ENCODE data around the gene ALB. TPM values are rescaled to one million over a fixed set of nuclear protein-coding genes. Genes with fewer than 3 reads are reported as not detected.

The ALB gene
- total RNA-seq, 1 experiment from 2014 or later = 23.4 TPM

DNA sequence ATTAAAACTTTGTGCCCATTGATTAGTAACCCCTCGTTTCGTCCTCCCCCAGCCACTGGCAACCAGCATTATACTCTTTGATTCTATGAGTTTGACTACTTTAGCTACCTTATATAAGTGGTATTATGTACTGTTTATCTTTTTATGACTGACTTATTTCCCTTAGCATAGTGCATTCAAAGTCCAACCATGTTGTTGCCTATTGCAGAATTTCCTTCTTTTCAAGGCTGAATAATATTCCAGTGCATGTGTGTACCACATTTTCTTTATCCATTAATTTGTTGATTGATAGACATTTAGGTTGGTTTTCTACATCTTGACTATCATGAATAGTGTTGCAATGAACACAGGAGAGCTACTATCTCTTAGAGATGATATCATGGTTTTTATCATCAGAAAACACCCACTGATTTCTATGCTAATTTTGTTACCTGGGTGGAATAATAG lies 3.2 kb downstream of the ALB start (continued):
- TF ChIP-seq, protein P1, sequence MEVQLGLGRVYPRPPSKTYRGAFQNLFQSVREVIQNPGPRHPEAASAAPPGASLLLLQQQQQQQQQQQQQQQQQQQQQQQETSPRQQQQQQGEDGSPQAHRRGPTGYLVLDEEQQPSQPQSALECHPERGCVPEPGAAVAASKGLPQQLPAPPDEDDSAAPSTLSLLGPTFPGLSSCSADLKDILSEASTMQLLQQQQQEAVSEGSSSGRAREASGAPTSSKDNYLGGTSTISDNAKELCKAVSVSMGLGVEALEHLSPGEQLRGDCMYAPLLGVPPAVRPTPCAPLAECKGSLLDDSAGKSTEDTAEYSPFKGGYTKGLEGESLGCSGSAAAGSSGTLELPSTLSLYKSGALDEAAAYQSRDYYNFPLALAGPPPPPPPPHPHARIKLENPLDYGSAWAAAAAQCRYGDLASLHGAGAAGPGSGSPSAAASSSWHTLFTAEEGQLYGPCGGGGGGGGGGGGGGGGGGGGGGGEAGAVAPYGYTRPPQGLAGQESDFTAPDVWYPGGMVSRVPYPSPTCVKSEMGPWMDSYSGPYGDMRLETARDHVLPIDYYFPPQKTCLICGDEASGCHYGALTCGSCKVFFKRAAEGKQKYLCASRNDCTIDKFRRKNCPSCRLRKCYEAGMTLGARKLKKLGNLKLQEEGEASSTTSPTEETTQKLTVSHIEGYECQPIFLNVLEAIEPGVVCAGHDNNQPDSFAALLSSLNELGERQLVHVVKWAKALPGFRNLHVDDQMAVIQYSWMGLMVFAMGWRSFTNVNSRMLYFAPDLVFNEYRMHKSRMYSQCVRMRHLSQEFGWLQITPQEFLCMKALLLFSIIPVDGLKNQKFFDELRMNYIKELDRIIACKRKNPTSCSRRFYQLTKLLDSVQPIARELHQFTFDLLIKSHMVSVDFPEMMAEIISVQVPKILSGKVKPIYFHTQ (CRISPR knock-in tag; IDR thresholded peaks at IDR 0.05) = no peak

DNA sequence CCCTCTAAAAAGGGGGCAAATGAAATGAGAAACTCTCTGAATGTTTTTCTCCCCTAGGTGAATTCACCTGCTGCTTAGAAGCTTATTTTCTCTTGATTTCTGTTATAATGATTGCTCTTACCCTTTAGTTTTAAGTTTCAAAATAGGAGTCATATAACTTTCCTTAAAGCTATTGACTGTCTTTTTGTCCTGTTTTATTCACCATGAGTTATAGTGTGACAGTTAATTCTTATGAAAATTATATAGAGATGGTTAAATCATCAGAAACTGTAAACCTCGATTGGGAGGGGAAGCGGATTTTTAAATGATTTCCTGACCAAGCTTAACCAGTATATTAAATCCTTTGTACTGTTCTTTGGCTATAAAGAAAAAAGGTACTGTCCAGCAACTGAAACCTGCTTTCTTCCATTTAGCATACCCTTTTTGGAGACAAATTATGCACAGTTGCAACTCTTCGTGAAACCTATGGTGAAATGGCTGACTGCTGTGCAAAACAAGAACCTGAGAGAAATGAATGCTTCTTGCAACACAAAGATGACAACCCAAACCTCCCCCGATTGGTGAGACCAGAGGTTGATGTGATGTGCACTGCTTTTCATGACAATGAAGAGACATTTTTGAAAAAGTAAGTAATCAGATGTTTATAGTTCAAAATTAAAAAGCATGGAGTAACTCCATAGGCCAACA lies 4.2 kb downstream of the ALB start:
- ChIA-PET CTCF (interaction anchor here (0.6 kb wide), 1 partner anchor 246 kb away, joined by 7 read pairs; no protein-coding TSS in a partner anchor), POLR2A (no interaction called here)
- TF ChIP-seq SMAD4 (CRISPR knock-in tag; IDR thresholded peaks at IDR 0.05) (no peak), CREM (CRISPR knock-in tag; IDR thresholded peaks at IDR 0.05) (no peak), JUN (CRISPR knock-in tag; IDR thresholded peaks at IDR 0.05) (no peak), RELA (CRISPR knock-in tag; IDR thresholded peaks at IDR 0.05; ENCODE audit: borderline replicate concordance) (no peak), CBFB (CRISPR knock-in tag; IDR thresholded peaks at IDR 0.05; ENCODE audit: low read depth) (no peak), GABPB1 (CRISPR knock-in tag; IDR thresholded peaks at IDR 0.05) (no peak)
- Mint-ChIP-seq H3K27me3 (ENCODE audit: low read depth) (no peaks in the 10 kb centered on the region), H3K4me3 (no peak overlapping the region), H3K9me3 (no peaks in the 10 kb centered on the region), H3K27ac (no peak overlapping the region), H3K4me1 (peaks cover 10% of the 10 kb centered on the region), H3K36me3 (no peaks in the 10 kb centered on the region)
- DNase-seq (ENCODE audit: low spot score) (no peak), ATAC-seq (no peak)

DNA sequence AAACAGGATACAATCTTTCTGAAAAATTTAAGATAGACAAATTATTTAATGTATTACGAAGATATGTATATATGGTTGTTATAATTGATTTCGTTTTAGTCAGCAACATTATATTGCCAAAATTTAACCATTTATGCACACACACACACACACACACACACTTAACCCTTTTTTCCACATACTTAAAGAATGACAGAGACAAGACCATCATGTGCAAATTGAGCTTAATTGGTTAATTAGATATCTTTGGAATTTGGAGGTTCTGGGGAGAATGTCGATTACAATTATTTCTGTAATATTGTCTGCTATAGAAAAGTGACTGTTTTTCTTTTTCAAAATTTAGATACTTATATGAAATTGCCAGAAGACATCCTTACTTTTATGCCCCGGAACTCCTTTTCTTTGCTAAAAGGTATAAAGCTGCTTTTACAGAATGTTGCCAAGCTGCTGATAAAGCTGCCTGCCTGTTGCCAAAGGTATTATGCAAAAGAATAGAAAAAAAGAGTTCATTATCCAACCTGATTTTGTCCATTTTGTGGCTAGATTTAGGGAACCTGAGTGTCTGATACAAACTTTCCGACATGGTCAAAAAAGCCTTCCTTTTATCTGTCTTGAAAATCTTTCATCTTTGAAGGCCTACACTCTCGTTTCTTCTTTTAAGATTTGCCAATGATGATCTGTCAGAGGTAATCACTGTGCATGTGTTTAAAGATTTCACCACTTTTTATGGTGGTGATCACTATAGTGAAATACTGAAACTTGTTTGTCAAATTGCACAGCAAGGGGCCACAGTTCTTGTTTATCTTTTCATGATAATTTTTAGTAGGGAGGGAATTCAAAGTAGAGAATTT lies 5.2 kb downstream of the ALB start:
- Mint-ChIP-seq H3K4me1 (peaks cover 10% of the 10 kb centered on the region), H3K4me3 (no peak overlapping the region), H3K27me3 (ENCODE audit: low read depth) (no peaks in the 10 kb centered on the region), H3K9me3 (no peaks in the 10 kb centered on the region), H3K27ac (no peak overlapping the region), H3K36me3 (no peaks in the 10 kb centered on the region)
- ATAC-seq = no peak
- no peak for DNase-seq (ENCODE audit: low spot score)
- CTCF ChIA-PET = no interaction called here
- POLR2A ChIA-PET = no interaction called here
- TF ChIP-seq ESRRA (CRISPR knock-in tag; IDR thresholded peaks at IDR 0.05; ENCODE audit: borderline replicate concordance) = no peak
- no peak for TF ChIP-seq NFATC4 (CRISPR knock-in tag; IDR thresholded peaks at IDR 0.05)
- no peak for TF ChIP-seq TEAD1 (CRISPR knock-in tag; IDR thresholded peaks at IDR 0.05)
- TF ChIP-seq ZNF317 (CRISPR knock-in tag; IDR thresholded peaks at IDR 0.05; ENCODE audit: borderline replicate concordance, low read depth) = no peak
- TF ChIP-seq NFE2L1 (CRISPR knock-in tag; IDR thresholded peaks at IDR 0.05) = no peak
- TF ChIP-seq, protein P2, sequence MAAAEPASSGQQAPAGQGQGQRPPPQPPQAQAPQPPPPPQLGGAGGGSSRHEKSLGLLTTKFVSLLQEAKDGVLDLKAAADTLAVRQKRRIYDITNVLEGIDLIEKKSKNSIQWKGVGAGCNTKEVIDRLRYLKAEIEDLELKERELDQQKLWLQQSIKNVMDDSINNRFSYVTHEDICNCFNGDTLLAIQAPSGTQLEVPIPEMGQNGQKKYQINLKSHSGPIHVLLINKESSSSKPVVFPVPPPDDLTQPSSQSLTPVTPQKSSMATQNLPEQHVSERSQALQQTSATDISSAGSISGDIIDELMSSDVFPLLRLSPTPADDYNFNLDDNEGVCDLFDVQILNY (CRISPR knock-in tag; IDR thresholded peaks at IDR 0.05) = no peak
- no peak for TF ChIP-seq GRHL2 (CRISPR knock-in tag; IDR thresholded peaks at IDR 0.05; ENCODE audit: insufficient replicate concordance, severe bottlenecking)
- no peak for TF ChIP-seq FOXK1 (CRISPR knock-in tag; IDR thresholded peaks at IDR 0.05)
- TF ChIP-seq, protein P3, sequence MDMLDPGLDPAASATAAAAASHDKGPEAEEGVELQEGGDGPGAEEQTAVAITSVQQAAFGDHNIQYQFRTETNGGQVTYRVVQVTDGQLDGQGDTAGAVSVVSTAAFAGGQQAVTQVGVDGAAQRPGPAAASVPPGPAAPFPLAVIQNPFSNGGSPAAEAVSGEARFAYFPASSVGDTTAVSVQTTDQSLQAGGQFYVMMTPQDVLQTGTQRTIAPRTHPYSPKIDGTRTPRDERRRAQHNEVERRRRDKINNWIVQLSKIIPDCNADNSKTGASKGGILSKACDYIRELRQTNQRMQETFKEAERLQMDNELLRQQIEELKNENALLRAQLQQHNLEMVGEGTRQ (CRISPR knock-in tag; IDR thresholded peaks at IDR 0.05) = no peak
- TF ChIP-seq ZNF121 (CRISPR knock-in tag; IDR thresholded peaks at IDR 0.05) = no peak
- TF ChIP-seq, protein P4, sequence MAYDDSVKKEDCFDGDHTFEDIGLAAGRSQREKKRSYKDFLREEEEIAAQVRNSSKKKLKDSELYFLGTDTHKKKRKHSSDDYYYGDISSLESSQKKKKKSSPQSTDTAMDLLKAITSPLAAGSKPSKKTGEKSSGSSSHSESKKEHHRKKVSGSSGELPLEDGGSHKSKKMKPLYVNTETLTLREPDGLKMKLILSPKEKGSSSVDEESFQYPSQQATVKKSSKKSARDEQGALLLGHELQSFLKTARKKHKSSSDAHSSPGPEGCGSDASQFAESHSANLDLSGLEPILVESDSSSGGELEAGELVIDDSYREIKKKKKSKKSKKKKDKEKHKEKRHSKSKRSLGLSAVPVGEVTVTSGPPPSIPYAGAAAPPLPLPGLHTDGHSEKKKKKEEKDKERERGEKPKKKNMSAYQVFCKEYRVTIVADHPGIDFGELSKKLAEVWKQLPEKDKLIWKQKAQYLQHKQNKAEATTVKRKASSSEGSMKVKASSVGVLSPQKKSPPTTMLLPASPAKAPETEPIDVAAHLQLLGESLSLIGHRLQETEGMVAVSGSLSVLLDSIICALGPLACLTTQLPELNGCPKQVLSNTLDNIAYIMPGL (CRISPR knock-in tag; IDR thresholded peaks at IDR 0.05) = no peak
- TF ChIP-seq EMX1 (CRISPR knock-in tag; IDR thresholded peaks at IDR 0.05) = no peak
- TF ChIP-seq, protein P5, sequence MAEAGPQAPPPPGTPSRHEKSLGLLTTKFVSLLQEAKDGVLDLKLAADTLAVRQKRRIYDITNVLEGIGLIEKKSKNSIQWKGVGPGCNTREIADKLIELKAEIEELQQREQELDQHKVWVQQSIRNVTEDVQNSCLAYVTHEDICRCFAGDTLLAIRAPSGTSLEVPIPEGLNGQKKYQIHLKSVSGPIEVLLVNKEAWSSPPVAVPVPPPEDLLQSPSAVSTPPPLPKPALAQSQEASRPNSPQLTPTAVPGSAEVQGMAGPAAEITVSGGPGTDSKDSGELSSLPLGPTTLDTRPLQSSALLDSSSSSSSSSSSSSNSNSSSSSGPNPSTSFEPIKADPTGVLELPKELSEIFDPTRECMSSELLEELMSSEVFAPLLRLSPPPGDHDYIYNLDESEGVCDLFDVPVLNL (CRISPR knock-in tag; IDR thresholded peaks at IDR 0.05; ENCODE audit: borderline replicate concordance, low read depth) = no peak
